ENCODE measurements around the gene ARRDC2.
"Not testable (repeated sequence)": the region's sequence is repeated elsewhere in the genome, so short reads cannot be mapped to it uniquely, and the experiment has no call there.

Gene ARRDC2

DNA sequence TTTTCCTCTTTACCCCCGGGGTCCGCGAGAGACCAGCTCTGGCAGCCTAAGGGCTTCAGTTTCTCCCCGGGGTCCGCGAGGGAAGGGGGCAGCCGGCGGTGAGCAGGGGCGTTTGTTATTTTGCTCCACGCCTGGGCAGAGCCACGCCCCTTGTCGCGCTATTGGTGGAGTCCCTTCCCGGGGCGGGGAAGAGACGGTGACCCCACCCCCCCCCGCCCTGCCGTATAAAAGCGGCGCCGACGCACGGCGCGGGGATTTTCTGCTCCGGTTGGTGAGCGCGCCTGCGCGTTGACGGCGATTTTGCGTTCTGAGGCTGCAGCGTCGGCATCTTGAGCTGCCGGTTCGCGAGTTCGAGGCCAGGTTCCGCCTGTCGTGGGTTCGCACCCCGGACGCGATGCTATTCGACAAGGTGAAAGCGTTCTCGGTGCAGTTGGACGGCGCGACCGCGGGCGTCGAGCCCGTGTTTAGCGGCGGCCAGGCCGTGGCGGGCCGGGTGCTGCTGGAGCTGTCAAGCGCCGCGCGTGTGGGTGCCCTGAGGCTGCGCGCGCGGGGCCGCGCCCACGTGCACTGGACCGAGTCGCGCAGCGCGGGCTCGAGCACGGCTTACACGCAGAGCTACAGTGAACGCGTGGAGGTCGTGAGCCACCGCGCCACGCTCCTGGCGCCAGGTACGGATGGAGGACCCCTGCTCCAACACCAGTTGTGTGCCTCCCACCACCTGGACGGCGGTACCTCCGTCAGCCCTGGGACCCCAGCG lies at the start of gene ARRDC2:
Gene ARRDC2, plus strand, starts transcription at position 254 of the 757 bp plus-strand sequence. Its CDS starts 141 bp downstream, at position 395.
- DNase-seq, result peak; percentile 74 to 81

DNA sequence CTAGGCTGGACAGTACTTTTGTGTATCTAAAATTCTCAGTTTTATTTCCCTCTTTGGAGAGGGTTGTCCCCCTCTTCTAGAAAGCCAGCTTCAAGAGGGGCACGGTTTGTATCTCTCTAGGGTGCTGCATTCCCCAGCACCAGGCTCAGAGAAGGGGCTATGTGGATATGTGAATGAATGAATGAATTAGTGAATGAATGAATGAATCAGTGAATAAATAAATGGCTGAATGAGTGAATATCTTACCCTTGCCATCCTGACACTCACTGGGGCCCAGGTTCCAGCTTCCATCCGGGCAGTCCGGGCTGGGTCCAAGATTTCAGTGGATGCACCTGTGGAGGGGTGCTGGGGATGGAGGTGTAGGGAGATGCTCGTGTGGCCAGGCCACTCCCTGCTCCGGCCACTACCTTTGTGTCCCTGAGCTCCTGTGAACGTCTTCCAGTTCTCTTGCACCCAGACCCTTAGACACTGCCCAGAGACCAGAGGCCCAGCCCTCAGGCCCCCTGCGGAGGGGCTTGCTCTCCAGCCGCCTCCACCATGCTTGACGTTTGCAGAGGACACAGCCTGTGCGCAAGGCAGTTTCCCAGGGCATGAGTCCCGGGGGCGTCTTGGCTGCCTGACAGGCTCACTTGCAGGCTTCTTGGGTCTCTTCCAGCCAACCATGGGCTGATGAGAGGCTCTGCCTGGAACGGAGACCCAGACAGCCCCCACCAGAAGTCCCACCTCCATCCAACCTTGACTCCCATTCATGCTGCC lies 43.9 kb upstream of the ARRDC2 start:
- no peak for DNase-seq

DNA sequence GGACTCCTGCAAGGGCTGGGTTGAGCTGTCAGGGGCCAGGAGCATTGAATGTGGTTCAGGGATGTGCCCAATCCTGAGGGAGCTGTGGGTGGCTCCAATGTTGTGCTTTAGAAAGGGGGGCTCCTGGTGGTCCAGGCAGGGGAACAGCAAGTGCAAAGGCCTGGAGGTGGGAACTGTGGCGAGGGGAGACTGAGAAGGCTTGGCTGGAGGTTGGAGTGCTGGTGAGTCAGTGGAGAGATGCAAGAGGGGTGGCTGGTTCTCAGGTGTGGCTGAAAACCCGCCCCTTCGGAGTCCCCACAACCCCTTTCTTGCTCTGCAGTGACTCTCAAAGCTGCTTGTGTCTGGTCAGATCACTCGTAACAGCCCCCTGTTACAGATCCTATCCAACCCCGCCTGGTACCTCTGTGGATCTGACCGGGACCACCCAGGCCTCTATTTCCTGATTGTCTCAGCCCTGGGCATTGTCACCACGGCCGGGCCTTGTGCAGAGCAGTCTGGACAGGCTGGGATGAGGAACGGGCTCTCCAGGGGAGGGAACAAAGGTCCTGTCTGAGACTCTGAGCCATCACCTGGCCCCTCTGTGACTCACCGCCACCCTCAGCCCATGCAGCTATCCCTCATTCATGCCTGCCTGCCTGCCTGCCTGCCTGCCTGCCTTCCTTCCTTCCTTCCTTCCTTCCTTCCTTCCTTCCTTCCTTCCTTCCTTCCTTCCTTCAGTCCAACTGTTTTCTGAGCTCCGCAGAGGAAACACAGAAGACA lies 42.4 kb upstream of the ARRDC2 start:
- DNase-seq, result no peak

DNA sequence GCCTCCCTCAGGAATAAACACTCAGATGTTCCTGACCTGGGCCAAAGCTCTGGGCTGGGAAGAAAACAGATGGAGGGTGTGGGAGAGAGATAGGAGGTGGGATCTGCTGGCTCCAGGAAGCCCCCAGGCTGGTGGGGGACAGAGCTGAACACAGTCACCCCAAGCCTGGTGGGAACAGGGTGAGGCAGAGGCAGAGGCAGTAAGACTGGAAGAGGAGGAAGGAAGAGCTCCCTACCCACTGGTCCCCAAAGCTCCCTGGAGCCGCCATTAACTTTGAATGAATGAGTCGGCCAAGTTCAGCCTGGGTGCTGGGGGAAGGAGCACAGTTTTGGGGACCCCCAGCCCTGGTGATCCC lies 41.9 kb upstream of the ARRDC2 start:
- DNase-seq, result no peak

DNA sequence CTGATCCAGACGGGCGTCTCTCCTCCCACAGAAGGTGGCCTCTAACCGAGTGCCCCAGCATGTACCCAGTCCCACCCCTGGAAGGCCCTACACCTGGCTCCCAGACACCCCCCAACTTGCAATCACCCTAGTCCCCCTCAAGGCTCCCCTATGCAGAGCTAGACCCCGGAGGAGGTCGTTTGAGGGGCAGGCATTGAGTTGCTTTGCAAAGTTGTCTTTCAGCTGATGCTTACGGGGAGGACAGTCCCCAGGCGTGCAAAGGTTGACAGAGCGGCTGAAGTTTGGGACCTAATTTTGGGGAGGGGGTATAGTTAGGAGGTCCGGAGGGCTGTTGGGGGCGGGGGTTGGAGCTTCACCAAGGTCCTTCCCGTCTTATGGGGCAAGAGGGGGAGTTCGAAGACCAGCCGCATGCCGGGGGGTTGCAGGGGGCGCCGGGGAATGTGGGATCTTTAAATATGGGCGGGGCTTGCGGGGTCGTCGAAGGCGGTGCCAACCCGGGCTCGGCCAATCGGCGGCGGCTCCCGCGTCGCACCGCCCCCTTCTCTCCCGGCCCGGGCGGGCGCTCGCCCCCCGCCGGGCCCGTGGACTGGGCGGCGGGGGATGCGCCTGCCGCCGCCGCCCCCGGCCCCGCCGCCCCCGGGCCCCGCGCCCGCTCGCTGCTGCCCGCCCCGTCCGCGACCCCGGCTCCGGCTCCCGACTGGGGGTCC lies 41.3 kb upstream of the ARRDC2 start, which contains the start of gene KCNN1:
Gene KCNN1, plus strand, starts transcription at position 558 of the 707 bp plus-strand sequence. CDS start 6,782 bp downstream, outside the sequence.
- no peak for DNase-seq

DNA sequence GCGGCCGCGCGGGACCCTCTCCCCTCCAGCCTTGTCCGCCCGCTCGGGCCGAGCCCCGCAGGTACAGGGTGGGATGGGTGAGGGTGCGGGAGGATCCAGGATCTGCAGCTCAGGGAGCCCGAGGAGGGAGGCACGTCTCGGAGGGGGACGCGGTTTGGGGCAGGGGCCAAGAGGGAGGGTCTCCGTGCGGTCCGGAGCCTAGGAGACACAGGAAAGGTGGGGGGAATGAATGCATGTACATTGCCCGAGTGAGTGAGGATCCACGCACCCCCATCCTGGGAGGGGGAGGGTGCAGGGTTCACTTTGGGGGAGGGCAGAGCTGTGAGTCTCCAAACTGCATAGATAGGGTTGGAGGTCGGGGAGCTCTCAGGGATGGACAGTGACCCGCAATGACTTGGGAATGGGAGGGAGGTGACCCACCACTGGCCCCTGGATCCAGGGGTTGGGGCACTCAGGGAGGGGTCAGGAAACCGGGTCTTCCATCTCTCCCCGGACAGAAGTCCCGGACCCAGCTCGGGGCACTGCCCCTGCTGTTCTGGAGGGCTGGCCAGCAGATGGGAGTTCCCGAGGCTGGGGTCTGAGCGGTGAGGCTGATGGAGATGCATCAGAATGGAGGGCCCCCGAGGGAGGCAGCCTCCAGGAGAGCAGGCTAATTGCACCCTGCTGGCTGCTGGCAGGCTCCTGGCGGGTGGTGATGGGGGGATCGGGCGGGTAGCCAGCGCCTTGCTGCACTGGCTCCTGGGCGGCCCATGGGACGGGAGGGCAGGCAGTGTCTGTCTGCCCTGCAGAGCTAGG lies 40.5 kb upstream of the ARRDC2 start:
- DNase-seq, result no peak

DNA sequence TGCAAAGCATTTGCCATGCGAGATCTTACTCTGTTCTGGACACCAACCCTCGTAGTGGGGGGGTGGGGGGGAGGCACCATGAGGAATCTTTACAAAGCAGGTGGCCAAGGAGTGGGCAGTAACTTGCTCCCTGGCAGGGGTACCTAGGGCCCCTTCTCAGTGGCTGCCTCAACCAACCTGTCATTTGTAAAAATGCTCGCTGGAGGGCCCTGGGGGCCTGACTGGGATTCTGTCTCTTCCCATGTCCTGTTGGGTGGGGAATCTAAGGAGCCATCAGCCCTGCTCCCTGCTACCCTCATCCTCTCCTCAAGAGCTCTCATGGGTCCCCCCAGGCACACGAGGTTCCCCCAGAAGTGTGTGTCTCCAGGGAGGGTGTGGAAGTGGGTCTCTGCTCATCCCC lies 39.6 kb upstream of the ARRDC2 start:
- DNase-seq, result no peak

DNA sequence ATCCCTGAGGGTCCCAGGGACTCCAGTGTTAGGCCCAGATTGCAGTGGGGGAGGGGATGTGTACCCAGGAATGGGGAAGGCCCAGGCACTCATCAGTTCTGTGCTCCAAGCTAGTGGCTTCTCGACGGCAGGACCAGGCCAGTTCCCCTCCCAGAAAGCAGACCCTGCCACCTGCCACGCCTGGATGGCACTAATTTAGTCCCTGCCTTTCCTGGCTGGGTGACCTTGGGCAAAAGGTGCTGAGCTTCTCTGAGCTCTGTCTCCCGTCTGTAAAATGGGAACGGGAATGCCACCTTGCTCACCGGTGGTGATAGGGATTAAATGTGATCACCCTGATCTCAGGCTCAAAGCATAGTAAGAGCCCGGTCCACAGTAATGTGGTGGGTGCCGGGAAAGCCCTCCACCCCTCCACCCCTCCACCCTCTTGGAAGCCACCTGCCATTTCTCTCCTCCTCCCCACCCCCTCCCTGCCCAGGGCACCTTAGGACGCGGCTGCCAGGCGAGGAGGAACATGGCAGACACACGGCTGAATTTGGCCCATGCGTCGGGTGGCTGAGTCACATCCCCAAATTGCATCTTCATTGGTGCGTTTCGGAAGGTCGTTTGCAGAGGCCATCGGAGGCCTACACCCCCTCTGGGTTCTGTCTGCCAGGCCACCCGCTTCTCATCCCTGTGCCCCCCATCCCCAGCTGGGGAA lies 38.7 kb upstream of the ARRDC2 start:
- no peak for DNase-seq

DNA sequence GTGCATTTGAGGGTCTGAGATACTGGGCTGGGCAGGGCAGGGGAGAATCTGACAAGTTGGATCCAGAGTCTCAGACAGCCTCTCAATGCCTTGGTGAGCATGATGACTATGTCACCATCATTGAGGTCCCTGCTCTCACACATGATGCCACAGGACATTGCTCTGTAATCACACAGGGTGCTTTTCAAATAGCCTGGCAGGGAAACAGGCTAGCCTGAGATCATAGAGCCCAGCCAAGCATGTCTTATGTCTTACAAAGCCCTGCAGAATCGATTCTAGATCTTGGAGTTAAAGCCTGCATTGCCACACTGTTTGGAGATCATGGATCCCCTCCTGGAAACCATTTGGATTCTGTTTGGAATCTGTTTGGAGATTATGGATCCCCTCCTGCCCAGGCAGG lies 35.7 kb upstream of the ARRDC2 start:
- no peak for DNase-seq

DNA sequence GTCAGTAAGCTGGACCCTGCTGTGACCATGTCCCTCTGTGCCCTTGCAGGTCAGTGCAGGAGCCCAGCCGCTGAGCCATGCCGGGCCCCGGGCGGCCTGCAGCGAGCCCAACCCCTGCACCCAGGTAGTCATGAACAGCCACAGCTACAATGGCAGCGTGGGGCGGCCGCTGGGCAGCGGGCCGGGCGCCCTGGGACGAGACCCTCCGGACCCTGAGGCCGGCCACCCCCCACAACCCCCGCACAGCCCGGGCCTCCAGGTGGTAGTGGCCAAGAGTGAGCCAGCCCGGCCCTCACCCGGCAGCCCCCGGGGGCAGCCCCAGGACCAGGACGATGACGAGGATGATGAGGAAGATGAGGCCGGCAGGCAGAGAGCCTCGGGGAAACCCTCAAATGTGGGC lies 34.2 kb upstream of the ARRDC2 start:
- no peak for DNase-seq

DNA sequence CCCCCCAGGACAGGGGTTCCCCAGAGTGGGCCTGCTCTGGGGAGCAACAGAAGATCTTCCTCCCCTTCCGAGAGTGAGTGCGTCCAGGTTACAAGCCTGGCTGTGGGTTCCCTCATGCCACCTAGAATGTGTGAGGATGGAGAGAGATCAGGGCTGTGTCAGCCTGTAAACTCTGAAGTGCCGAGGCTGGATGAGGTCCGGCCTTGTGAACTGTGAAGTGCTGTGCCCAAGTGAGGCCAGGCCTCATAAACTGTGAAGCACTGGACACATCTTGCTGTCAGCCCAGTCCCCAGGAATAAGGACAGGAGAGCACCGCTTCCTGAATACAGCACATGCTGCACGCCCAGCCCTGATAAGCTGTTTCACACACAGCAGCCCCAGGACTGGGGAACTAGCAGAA lies 33.4 kb upstream of the ARRDC2 start:
- no peak for DNase-seq

DNA sequence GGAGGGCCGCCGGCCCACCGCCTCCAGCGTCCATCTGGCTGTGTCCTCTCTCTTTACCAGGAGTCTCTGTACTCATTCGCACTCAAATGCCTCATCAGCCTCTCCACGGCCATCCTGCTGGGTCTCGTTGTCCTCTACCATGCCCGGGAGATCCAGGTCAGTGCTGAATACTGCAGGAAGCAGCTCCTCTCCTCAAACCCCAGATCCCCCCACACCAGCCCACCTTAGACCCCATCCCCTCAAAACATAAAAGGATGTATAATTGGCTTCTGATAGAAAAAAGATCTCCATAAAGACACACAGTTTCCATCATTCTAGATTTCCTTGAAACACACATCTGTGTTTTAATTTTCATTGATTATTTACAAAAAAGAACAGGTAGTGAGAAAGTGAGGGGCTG lies 32.9 kb upstream of the ARRDC2 start:
- DNase-seq, result no peak

DNA sequence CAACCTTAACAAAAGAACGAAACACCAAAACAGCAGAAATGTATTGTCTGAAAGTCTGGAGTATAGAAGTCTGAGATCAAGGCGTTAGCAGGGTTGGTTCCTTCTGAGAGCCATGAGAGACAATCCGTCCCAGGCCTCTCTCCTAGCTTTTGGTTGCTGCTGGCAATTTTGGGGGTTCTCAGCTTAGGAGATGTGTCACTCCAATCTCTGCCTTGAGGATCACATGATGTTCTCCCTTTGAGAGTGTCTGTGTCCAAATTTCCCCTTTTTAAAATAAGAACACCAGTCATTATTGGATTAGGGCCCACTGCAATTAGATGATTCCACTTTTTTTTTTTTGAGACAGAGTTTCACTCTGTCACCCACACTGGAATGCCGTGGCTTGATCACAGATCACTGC lies 30.9 kb upstream of the ARRDC2 start:
- DNase-seq, result no peak

DNA sequence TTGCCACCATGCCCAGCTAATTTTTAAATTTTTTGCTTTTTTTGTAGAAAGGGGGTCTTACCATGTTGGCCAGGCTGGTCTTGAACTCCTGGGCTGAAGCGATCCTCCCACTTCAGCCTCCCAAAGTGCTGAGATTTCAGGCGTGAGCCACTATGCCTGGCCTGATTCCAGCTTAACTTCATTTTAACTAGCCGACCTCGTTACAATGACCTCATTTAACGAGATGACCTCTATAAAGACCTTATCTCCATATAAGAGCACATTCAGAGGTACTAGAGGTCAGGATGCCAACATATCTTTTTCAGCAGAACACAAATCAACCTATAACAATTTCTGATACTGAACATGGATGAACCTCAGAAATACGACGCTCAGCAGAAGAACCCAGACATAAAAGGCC lies 30.5 kb upstream of the ARRDC2 start:
- DNase-seq, result no peak

DNA sequence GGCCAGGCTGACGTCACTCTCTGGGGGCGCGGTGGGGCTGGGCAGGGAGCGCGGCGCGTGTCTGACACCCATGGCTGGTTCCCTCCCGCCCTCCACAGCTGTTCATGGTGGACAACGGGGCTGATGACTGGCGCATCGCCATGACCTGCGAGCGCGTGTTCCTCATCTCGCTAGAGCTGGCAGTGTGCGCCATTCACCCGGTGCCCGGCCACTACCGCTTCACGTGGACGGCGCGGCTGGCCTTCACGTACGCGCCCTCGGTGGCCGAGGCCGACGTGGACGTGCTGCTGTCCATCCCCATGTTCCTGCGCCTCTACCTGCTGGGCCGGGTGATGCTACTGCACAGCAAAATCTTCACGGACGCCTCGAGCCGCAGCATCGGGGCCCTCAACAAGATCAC lies 26.4 kb upstream of the ARRDC2 start:
- DNase-seq, result no peak

DNA sequence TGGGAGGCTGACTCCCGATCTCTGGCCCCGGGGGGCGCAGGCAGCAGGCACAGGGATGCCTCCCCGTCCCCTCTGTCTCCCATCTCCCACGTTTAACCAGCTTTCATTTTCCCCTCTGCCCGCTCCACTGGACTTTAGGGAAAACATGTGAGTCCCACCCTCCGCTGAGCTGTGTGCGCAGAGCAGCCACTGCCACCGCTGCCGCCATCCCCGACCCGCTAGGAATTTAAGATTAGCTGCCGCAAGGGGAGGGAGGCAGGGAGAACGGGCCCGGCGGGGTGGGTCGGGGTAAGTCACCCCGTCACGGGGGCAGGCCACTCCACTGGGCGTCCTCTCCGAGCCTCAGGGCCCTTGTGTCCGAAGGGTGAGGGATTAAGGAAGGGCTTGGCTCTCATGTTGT lies 25.5 kb upstream of the ARRDC2 start:
- DNase-seq, result no peak

DNA sequence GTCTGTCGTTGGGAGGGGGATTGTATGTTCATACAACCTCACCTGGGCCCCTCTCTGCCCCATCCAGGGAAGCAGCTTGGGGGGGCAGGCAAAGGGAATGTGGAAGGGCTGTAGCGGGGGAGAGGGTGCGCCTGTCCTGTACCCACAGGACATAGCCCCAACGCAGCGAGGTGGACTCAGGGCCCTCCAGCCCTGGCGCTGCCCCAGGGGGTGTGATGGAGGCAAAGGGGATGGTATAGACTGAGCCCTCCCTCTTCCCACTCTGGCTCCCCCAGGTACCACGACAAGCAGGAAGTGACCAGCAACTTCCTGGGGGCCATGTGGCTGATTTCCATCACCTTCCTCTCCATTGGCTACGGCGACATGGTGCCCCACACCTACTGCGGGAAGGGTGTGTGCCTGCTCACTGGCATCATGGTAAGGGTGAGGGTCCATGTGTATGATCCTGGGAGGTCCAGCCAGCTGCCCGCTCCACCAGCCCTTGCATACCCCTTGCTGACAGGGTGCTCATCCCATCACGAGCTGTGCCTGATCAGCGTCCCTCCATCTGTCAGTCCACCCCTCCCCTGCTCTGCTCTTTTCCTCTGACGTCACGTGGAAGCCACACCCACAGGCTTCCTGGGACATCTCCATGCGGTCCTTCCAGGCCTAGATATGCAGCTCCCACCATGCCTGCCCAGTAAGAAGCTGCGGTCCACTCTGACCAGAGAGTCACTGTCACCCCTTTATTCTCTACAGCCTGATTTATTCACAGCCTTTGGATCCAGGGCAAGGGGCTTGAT lies 22.7 kb upstream of the ARRDC2 start:
- DNase-seq, result no peak

DNA sequence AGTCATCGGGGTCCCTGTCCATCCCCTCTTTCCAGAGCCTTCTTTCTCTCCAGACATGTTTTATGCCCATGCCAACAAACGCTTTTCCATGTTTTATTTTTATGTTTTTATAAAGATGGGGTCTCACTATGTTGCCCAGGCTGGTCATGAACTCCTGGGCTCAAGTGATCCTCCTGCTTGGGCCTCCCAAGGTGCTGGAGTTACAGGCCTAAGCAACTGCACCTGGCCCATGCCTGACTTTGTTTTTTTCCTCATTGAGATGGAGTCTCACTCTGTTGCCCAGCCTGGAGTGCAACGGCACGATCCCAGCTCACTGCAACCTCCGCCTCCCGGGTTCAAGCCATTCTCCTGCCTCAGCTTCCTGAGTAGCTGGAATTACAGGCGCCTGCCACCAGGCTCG lies 21.4 kb upstream of the ARRDC2 start:
- not testable (repeated sequence) for DNase-seq

DNA sequence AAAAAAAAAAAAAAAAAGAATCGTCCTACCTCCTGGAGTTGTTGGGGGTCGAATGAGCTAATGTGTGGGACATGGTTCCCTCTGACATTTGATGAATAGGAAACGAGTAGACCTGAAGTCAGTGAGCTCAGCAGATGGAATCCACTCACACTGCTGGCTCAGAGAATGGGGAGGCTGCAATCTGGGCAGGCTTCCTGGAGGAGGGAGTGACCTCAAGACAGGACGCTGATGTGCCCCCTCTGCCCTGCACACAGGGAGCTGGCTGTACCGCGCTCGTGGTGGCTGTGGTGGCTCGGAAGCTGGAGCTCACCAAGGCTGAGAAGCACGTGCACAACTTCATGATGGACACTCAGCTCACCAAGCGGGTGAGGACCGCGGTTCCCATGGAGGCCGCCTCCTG lies 19.8 kb upstream of the ARRDC2 start:
- DNase-seq, result no peak

DNA sequence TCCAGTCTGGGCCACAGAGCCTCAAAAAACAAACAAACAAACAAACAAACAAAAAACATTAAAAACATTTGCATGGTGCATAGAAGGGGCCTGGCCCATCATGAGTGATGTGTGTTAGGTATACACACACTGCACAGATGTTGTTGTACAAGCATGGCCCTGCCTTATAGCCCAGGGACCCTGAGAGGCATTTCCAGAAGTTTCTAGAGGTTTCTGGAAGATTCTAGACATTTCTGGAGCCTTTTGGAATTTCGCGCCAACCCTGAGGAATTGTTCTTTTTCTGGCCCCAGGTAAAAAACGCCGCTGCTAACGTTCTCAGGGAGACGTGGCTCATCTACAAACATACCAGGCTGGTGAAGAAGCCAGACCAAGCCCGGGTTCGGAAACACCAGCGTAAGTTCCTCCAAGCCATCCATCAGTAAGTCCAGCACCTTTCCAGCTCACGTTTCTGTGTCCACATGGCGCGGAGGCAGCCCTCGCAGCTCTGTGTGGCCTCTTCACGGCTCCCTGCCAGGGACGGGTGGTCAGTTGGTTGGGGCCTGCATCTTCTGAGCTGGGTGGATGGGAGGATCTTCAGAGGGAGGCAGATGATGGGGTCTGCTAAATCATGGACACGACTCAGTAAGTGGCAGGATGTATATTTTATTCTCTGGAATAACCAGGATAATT lies 18.4 kb upstream of the ARRDC2 start:
- no peak for DNase-seq

All from Kasumi-1 (cell line).